RWPE1 (cell line): ENCODE data around the gene TMIE.

ENCODE experiments used
- CTCF ChIA-PET: fragments of 350-600 bp; sonication (Branson Sonifier 250); formaldehyde crosslinking; extraction: SDS; loops from one replicate; lab custom pipeline; 2021; lab: Yijun Ruan, JAX
- POLR2A ChIA-PET: fragments of 400-600 bp; formaldehyde crosslinking; extraction: SDS; loops from one replicate; lab custom pipeline; 2020; ENCODE audit warnings: antibody characterized with exemption; ENCODE audit not compliant: low non-redundant PET; lab: Yijun Ruan, JAX
- DNase-seq: peaks from one replicate; pipeline ENCODE4 v3.0.0; 2012; ENCODE audit warnings: low spot score
- H3K27ac ChIP-seq: fragments of 450-650 bp; 2 replicates; pipeline ENCODE4 v1.5.1; 2017
- TF ChIP-seq, protein P1 (sequence below): fragments of 450-650 bp; conservative IDR thresholded peaks from 2 replicates; pipeline ENCODE4 v1.5.1; 2017; ENCODE audit warnings: low read depth, mild to moderate bottlenecking

TMIE gene

DNA sequence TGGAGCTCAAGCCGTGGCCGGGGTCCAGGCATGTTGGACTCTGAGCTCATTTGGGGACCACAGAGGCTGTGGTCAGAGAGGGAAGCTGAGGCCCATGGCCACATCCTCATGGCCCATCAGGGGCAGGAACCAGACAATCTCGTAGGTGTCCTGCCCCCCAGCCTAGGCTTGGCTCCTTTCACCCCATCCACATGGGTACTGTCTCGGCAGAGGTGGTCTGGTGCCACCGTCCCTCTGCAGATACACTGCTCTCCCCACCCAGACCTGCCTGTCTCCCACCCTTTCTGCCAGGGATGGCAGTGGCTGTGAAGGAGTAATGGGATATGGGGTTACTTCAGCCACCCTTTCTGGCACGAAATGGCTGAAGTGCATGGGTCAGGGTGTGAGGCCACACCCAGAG, 8.5 kb downstream of the TMIE start:
- POLR2A ChIA-PET = no interaction called here
- TF ChIP-seq, protein P1, sequence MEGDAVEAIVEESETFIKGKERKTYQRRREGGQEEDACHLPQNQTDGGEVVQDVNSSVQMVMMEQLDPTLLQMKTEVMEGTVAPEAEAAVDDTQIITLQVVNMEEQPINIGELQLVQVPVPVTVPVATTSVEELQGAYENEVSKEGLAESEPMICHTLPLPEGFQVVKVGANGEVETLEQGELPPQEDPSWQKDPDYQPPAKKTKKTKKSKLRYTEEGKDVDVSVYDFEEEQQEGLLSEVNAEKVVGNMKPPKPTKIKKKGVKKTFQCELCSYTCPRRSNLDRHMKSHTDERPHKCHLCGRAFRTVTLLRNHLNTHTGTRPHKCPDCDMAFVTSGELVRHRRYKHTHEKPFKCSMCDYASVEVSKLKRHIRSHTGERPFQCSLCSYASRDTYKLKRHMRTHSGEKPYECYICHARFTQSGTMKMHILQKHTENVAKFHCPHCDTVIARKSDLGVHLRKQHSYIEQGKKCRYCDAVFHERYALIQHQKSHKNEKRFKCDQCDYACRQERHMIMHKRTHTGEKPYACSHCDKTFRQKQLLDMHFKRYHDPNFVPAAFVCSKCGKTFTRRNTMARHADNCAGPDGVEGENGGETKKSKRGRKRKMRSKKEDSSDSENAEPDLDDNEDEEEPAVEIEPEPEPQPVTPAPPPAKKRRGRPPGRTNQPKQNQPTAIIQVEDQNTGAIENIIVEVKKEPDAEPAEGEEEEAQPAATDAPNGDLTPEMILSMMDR = no peak

DNA sequence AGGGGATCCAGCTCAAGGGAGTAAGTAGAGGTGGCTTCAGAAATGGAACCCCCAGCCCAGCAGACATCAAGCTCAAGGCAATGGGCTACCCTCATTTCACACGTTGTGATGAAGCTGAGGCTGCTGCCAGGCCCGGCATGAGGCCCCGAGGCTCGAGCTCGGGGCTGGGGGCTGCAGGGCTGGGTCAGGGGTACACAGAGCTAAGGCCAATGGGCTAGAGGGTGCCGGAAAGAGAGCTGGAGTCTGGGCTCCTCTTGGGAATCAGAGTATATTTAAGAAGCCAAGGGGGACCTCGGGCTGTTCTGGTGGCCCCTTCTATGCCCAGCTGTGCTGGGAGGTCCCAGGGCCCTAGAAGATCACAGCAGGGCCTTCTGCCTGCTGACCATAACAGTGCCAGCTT, 9.0 kb downstream of the TMIE start:
- no peak overlapping the region for H3K27ac ChIP-seq
- TF ChIP-seq, protein P1 = no peak
- no peak for DNase-seq
- CTCF ChIA-PET = interaction anchor here (1.0 kb wide), 1 partner anchor 199 kb away, joined by 4 read pairs; no protein-coding TSS in a partner anchor
- POLR2A ChIA-PET = no interaction called here

More for the DNA sequence above, 8.5 kb downstream of the TMIE start:
- no peak overlapping the region for H3K27ac ChIP-seq
- CTCF ChIA-PET = interaction anchor here (1.0 kb wide), 1 partner anchor 200 kb away, joined by 4 read pairs; no protein-coding TSS in a partner anchor
- DNase-seq = no peak

DNA sequence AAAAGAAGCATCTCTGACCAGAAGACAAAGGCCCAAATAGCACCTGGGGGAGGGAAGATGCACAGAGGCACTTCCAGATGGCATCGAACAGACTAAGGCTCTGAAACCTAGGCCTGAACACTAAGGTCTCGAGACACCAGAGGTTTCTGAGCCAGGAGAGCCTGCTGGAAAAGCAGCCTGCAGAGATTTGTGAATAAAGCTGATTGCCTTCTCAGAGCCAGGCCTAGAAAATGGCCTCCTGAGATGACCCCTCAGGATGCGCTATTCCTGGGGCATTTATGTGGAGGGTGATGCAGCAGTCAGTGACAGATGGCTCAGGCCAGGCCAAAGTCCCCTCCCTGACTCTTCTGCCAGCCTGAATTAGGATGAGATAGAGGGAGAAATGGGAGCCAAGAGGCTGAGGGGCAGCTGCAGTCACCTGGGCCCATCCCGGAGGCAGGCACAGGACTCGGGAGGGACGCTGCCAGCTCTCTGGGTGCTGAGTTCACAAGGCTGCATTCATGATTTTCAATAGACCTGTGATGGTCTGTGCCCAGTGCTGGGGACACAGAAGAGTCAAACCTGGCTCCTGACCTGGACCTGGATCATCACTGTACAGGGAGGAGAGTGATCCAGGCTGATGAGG, 9.6 kb downstream of the TMIE start:
- no peak overlapping the region for H3K27ac ChIP-seq
- no peak for DNase-seq
- TF ChIP-seq, protein P1 = no peak
- POLR2A ChIA-PET = no interaction called here
- CTCF ChIA-PET = interaction anchor here (1.0 kb wide), 1 partner anchor 199 kb away, joined by 4 read pairs; no protein-coding TSS in a partner anchor

DNA sequence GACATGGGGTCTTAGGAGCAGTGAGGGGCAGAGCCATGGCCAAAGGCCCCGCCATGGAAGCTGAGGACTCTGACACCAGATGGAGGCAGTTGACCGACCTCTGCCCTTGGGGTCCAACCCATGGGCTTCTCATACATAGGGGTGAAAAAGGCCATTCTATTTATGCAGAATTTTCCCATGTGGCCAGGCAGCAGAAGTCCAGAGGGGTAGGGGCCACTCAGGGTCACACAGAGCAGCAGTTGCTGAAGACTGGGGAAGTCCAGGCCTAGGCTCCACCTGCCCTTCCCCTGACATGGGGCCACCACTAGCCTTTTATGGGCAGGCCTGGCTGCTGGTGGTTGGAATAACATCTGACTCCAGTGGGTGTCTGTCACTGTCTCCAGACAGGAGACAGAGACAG, 10.1 kb downstream of the TMIE start:
- ChIA-PET POLR2A (no interaction called here), CTCF (no interaction called here)
- H3K27ac ChIP-seq = no peak overlapping the region
- no peak for DNase-seq
- TF ChIP-seq, protein P1 = no peak

DNA sequence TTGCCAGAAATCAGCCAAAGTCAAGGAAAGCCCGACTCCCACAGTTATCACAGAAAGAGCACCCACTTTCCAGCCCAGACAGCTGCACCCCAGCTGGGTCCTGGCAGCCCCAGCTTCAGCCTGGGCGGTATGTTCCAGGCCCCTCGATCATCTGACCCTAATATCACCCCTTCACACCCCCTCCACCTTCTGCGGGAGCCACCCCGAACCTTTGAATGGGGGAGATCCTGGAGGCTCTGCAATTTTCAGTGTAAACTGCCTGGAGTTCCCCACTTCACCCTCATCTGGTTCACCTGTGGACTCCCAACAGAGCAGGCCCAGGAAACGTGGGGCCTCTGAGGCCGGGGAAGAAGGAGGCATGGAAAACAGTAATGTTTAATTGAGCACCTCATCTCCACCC, 10.6 kb downstream of the TMIE start:
- TF ChIP-seq, protein P1 = no peak
- DNase-seq = no peak
- POLR2A ChIA-PET = no interaction called here
- no peak overlapping the region for H3K27ac ChIP-seq
- CTCF ChIA-PET = no interaction called here

DNA sequence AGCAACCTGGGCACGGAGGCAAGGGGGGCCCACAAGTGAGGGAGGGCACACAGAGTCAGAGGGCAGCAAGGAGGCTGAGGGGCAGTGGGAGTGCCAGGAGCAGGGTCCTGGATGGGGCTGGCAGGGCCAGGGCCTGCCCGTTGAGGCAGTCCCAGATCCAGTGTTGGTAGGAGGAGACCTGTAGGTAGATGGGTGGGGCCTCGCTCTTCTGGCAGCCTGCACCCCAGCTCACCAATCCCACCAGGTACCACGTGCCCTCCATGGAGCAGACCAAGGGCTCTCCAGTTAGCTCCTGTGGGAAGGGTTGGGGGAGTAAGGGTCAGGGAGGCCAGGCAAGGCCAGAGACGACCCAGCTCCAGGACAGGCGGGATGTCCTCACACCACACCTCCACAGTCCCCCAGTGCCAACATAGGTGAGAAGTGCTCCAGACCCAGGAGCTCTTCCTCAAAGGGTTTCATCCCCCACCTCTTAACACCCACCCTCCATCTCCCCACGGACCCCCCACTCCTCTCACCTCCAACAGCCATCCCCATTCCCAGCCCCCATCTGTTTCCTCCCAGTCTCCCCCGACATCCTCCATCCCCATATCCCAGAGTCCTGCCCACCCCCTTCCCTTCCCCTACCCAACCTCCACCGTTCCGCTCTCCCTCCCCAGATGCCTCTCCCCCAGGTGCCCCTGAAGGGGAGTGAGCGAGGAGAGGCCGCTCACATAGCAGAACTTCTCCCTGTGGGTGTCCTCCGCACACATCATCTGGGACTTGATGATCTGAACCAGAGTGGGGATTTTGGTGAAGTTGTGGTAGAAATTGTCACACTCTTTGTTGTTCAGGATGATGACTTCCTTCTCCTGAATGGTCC, 11.2 kb downstream of the TMIE start:
- no peak for DNase-seq
- ChIA-PET POLR2A (no interaction called here), CTCF (no interaction called here)
- no peak overlapping the region for H3K27ac ChIP-seq
- TF ChIP-seq, protein P1 = no peak
